ENCODE results near the gene PTPRN2.
"Not testable (repeated sequence)": the region's sequence is repeated elsewhere in the genome, so short reads cannot be mapped to it uniquely, and the experiment has no call there.

PTPRN2 gene

DNA sequence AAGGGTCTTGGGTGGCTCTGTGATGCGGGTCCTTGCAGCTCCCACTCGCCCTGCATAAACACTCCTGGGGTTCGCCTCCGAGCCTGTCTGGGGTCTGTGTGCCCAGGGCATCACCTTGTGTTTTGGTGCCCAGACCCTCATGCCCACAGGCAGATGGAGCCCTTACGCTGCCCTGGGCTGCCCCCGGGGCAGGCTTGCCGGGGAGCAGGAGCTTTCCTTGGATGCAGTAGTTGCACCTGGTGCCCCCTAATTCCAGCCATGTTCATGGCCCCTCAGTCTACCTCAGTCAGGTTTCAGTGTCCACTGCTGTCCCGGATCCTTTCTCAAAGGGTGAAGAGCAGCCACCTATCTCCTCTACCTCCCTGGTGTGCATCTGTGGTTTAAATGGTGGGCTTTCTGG is 396.0 kb downstream of the PTPRN2 start:
- no peak for DNase-seq

DNA sequence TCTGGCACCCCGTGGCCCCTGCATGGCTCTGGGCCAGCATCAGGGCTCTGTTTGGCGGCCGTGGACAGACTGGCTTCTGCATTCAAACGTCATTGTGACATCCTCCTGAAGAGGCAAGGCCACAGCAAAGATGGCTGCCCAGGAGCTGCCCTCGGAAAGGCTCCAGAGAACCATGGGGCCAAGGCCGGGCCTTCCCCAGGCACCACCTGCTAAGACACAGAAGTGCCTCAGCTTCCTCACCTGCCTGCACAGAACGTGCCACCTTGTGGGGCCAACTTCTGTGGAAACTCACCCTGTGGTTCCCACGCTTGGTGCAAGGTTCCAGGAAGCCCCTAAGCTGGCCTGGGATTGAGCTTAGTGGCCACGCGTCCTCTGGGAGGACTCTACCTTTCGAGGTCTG is 396.9 kb downstream of the PTPRN2 start:
- DNase-seq: no peak

DNA sequence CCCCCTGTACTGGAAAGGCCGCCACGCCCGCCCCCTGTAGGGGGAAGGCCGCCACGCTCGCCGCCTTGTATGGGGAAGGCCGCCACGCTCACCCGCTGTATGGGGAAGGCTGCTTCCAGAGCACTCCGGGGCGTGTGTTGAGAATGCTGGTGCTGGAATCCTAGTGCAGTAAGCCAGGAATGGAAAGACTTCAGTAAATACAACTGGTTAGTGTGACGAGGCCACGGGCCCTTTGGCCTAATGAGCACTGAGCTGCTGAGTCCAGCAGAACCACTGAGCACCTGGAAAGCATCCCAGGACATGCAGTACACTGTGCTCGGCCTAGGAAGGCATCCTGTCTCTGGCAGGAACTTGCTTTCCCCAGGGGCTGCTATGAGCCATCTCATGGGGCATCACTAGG is 398.9 kb downstream of the PTPRN2 start:
- no peak for DNase-seq

- no peak for DNase-seq
Observed at GRCh38 chr7:158187694-158187994, 400.0 kb downstream of the PTPRN2 start.

- no peak for DNase-seq
Observed at GRCh38 chr7:158186864-158187693, 400.5 kb downstream of the PTPRN2 start.

DNA sequence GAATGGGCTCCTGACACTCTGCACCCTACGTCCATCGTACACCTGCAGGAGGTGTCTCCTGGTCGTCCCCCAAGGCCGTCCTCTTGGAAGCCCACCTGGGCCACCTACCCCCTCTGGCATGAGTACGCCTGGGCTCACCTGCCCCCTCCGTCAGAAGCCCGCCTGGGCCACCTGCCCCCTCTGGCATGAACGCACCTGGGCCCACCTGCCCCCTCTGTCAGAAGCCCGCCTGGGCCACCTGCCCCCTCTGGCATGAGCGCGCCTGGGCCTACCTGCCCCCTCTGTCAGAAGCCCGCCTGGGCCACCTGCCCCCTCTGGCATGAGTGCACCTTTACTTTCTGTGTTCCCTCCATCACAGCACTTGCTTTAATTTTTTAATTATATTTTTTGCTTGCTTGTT is 401.2 kb downstream of the PTPRN2 start:
- DNase-seq: no peak

DNA sequence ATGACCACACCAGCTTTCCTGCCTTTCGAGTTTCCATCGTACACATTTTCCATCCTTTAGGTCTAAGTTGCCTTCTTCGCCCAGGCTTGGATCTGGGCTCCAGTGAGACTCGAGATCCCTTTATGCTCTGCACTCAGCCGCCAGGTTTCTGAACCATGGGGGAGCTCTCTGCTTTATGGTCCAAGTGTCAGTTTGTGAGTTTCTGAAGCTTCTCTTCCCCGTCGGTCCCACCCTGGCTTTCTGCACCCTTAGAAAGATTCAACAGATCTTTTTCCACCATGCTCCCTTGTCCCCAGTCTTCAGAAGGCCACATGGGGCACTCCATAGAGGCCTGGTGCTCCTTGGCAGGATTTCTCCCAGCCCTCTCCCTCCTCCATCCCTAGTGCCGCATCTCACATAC is 402.0 kb downstream of the PTPRN2 start:
- DNase-seq: no peak

GRCh38 chr7:158183431-158183830 is 404.2 kb downstream of the PTPRN2 start:
- no peak for DNase-seq

DNA sequence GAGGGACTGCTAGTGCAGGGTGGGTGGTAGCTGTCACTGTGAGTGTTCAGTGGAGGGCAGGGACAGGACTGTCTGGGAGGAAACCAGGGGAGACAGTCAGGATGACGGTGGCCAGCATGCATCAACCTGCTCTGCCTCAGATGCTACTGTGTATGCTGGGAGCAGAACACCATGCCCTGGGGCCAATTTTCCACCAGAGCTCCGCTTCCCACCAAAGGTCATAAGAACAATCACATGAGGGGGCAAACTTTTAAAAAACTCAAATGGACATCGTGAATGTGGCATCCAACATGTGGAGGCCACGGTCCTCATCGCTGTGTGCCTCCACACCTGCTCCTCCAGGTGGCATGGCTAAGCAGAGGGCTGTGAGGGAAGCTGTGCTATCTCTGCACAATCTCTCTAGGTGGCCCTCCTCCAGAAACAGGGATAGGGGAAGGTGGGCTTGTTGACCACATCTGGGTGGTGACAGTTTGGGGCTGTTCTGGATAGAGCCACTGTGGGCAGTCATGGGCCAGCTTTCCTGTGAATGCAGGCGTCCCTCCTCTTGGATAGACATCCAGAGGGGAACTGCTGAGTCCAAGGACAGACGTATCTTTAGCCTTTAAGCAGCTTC is 411.0 kb downstream of the PTPRN2 start:
- DNase-seq: no peak

DNA sequence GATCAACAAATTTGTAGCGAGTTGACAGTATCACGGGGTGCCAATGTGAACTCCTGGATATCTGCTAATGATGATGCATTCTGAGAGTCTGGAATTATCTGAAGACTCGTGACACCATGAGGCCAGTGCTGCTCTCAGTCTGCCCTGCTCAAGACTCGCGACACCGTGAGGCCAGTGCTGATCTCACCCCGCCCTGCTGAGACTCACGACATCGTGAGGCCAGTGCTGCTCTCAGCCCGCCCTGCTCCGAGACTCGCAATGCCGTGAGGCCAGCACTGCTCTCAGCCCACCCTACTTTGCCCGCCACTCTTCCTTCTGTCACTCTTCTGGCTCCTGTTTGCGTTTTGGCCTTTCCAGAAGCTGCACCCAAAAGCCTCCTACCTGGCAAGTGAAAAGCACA is 411.8 kb downstream of the PTPRN2 start:
- DNase-seq: no peak

GRCh38 chr7:158174947-158175346 is 412.7 kb downstream of the PTPRN2 start:
- no peak for DNase-seq

- DNase-seq: no peak
Observed at GRCh38 chr7:158167373-158167772, 420.2 kb downstream of the PTPRN2 start.

- DNase-seq: no peak
Observed at GRCh38 chr7:158166386-158167340, 421.0 kb downstream of the PTPRN2 start.

DNA sequence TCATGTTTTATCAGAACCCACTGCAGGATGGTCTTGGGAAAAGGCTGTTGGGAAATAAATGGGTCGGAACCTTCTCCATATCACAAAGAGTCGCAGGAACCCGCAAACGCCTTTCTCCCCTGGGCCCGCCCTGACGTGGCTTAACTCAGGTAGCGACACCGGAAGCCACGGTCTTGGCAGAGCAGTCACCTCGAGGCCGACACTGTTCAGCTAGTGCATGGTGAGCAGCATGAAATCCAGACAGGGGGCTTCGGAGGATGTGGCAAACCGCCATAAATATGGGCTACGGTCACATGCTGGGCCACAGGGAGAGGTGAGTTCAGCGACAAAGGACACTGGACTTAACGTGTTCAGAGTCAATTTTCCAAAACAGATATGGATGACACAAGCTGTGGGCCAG is 421.9 kb downstream of the PTPRN2 start:
- DNase-seq: no peak

GRCh38 chr7:158164101-158165095 is 423.2 kb downstream of the PTPRN2 start:
- DNase-seq: no peak

GRCh38 chr7:158161194-158161593 is 426.4 kb downstream of the PTPRN2 start:
- DNase-seq: no peak

DNA sequence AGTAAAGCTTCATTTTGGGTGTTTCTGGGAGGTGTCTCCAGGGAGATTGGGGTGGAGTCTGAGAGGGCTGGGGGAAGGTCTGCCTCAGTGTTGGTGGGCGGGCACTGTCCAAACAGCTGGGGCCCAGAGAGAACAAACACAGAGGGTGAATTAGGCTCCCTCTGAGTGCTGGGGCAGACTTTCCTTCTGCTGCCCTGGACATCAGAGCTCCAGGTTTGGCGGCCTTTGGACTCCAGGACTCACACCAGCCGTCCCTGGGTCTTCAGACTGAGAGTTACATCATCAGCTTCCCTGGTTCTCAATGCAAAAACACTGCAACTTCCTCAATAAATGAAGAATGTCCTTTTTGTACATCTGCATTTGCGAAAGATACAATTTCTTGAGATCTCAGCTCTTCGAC is 427.4 kb downstream of the PTPRN2 start:
- DNase-seq: no peak

DNA sequence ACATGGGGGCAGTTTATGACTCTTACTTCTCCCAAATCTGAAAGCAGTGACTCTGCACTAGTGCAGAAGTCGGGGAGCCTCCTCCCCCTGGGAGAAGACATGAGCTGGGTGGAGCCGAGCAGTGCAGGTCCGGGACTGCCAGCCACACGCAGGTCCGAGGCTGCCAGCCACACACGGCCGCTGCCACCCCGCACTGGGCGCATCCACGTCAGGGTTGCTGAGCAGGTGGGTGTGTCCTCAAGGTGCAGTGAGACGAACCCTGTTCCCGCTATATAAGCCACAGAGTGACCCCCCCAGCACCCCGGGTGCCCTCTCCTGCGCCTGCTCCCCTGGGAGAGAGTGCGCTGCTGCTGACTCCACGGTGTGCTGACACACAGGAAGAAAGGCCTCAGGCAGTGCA is 430.2 kb downstream of the PTPRN2 start:
- DNase-seq: no peak

DNA sequence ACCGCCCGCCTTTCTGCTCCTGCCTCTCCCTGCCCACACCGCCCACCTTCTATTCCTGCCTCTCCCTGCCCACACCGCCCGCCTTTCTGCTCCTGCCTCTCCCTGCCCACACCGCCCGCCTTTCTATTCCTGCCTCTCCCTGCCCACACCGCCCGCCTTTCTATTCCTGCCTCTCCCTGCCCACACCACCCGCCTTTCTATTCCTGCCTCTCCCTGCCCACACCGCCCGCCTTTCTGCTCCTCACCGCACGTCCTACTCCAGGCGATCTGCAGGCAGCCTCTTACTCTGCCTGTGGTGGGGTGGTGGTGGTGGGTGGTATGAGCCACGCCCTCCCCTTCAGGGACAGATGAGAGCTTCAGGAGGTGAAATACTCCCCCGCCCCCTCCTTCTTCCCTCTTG is 436.4 kb downstream of the PTPRN2 start:
- DNase-seq: not testable (repeated sequence)

GRCh38 chr7:158150234-158150633 is 437.4 kb downstream of the PTPRN2 start:
- DNase-seq: no peak

GRCh38 chr7:158147431-158147830 is 440.2 kb downstream of the PTPRN2 start:
- not testable (repeated sequence) for DNase-seq

- no peak for DNase-seq
Observed at GRCh38 chr7:158145370-158145769, 442.3 kb downstream of the PTPRN2 start.

All from NCI-H510A (cell line).